ENCODE data around the gene ARHGEF19. TPM values are rescaled to one million over a fixed set of nuclear protein-coding genes. Genes with fewer than 3 reads are reported as not detected.

ARHGEF19 gene
- total RNA-seq, 4 donors from 2014 or later = 11.9 to 32.3 (median 17.5) TPM

- Histone ChIP-seq H3K9me3 (no peaks in the 10 kb centered on the region), H3K36me3 (no peaks in the 10 kb centered on the region), H3K4me1 (peaks cover 21 to 25% of the 10 kb centered on the region in 2 donors), H3K27me3 (no peaks in the 10 kb centered on the region), H3K4me3 (replicated peaks in 1 of 3) (no peak overlapping the region), H3K27ac (no peak overlapping the region)
- 72 to 92% methylated on average over 5 of the region's 5 CpGs for WGBS, 2 donors
- TF ChIP-seq POLR2A (IDR thresholded peaks at IDR 0.05) = no peak
- TF ChIP-seq CTCF (IDR thresholded peaks at IDR 0.05) = no peak
- no peak for DNase-seq
- intact Hi-C loops (cut with DNase I) = no loop called here
These were observed 54.4 kb downstream of the ARHGEF19 start for GRCh38 chr1:16158025-16158424.

GRCh38 chr1:16156848-16157495, 55.5 kb downstream of the ARHGEF19 start:
- Histone ChIP-seq H3K9me3 (no peaks in the 10 kb centered on the region), H3K4me1 (peaks cover 31 to 36% of the 10 kb centered on the region in 2 donors), H3K27ac (peak overlapping the region in 2 of 3 donors; percentile 85 to 90), H3K36me3 (no peaks in the 10 kb centered on the region), H3K27me3 (no peaks in the 10 kb centered on the region), H3K4me3 (replicated peaks in 1 of 3) (no peak overlapping the region)
- DNase-seq = no peak
- 76% methylated on average over 12 to 13 of the region's 13 CpGs for WGBS, 2 donors
- intact Hi-C loops (cut with DNase I) = no loop called here
- TF ChIP-seq CTCF (IDR thresholded peaks at IDR 0.05) (no peak), POLR2A (IDR thresholded peaks at IDR 0.05) (no peak)

GRCh38 chr1:16155537-16156410, 56.7 kb downstream of the ARHGEF19 start, which contains the start of gene EPHA2:
Gene EPHA2, minus strand, starts transcription at chr1:16156069. Its CDS starts 137 bp downstream, at chr1:16155932.
- Histone ChIP-seq H3K27ac (peak within 1 kb of the TSS; percentile 85 to 90 (median 90)), H3K9me3 (no peaks in the 10 kb centered on the region), H3K27me3 (no peaks in the 10 kb centered on the region), H3K36me3 (no peaks in the 10 kb centered on the region), H3K4me3 (replicated peaks in 1 of 3) (peak within 1 kb of the TSS; percentile 56 to 84 (median 61)), H3K4me1 (peaks cover 43 to 48% of the 10 kb centered on the region in 2 donors)
- intact Hi-C loops (cut with DNase I) = no loop called here
- peak; percentile 97 to 99 for TF ChIP-seq POLR2A (IDR thresholded peaks at IDR 0.05)
- TF ChIP-seq CTCF (IDR thresholded peaks at IDR 0.05) = peak in 1 of 6 experiments; percentile 16
- 1 to 3% methylated on average over 17 to 29 of the region's 89 CpGs for WGBS, 2 donors
- peak; percentile 98 to 99 for DNase-seq

GRCh38 chr1:16153999-16154673, 58.3 kb downstream of the ARHGEF19 start:
- Histone ChIP-seq H3K27me3 (no peaks in the 10 kb centered on the region), H3K4me3 (replicated peaks in 1 of 3) (peak overlapping the region in 2 of 3 donors; percentile 44 to 56), H3K36me3 (peaks cover 0 to 7% of the 10 kb centered on the region in 2 donors), H3K9me3 (no peaks in the 10 kb centered on the region), H3K27ac (peak overlapping the region; percentile 85 to 90 (median 90)), H3K4me1 (peaks cover 46 to 57% of the 10 kb centered on the region in 2 donors)
- no peak for DNase-seq
- WGBS, 2 donors = 42 to 51% methylated on average over 14 to 15 of the region's 17 CpGs
- TF ChIP-seq POLR2A (IDR thresholded peaks at IDR 0.05) (no peak), CTCF (IDR thresholded peaks at IDR 0.05) (no peak)
- intact Hi-C loops (cut with DNase I) = no loop called here

All from thyroid gland (tissue), 4 donors.